CD14-positive monocyte (primary cell): Measurements from ENCODE around the gene SPG11. TPM values are rescaled to one million over a fixed set of nuclear protein-coding genes. Genes with fewer than 3 reads are reported as not detected.

Experiments
- DNase-seq, 3 donors: peaks; one replicate each; pipeline ENCODE4 v3.0.0-alpha.2; 2011 to 2022
- H2AFZ ChIP-seq: 2 replicates; pipeline ENCODE4 v1.6.0; 2012; ENCODE audit warnings: mild to moderate bottlenecking, low read depth, low read length, inconsistent platforms; ENCODE audit not compliant: insufficient read depth, poor library complexity, severe bottlenecking
- H3K27ac ChIP-seq, 2 donors: 1 replicate in 1 of 2; 2 replicates in 1 of 2; pipeline ENCODE4 v1.5.1; 2012 to 2013; ENCODE audit warnings: low read length in 2 of 2, control low read depth in 1 of 2, inconsistent platforms in 1 of 2, low read depth in 1 of 2, mild to moderate bottlenecking in 1 of 2
- H3K27me3 ChIP-seq, 2 donors: one replicate each; pipeline versions ENCODE4 v1.6.0 to v1.6.1; 2011 to 2013; ENCODE audit warnings: low read length in 2 of 2; ENCODE audit not compliant: control insufficient read depth in 2 of 2, insufficient read depth in 2 of 2
- H3K36me3 ChIP-seq, 2 donors: replicated peaks in 1 of 2; 1 replicate in 1 of 2; 2 replicates in 1 of 2; pipeline versions ENCODE4 v1.5.1 to v1.6.1; 2012 to 2013; ENCODE audit warnings: low read length in 2 of 2, control low read depth in 1 of 2, inconsistent platforms in 1 of 2, mild to moderate bottlenecking in 1 of 2; ENCODE audit not compliant: insufficient read depth in 2 of 2, control insufficient read depth in 1 of 2
- H3K4me1 ChIP-seq, 2 donors: 1 replicate in 1 of 2; 2 replicates in 1 of 2; pipeline versions ENCODE4 v1.5.1 to v1.6.1; 2012 to 2013; ENCODE audit warnings: low read length in 2 of 2, control low read depth in 1 of 2, inconsistent platforms in 1 of 2, mild to moderate bottlenecking in 1 of 2, moderate library complexity in 1 of 2; ENCODE audit not compliant: insufficient read depth in 2 of 2, control insufficient read depth in 1 of 2
- H3K4me2 ChIP-seq: replicated peaks from 2 replicates; pipeline ENCODE3; 2012; ENCODE audit warnings: low read length, moderate library complexity, mild to moderate bottlenecking; ENCODE audit not compliant: poor library complexity, severe bottlenecking; ENCODE audit errors: extremely low read depth
- H3K4me3 ChIP-seq, 3 experiments: fragments of 200-600 bp in 1 of 3; sonication (generic) in 1 of 3; replicated peaks in 1 of 3; 1 replicate in 2 of 3; 2 replicates in 1 of 3; pipeline ENCODE4 v1.5.1; 2011 to 2013; ENCODE audit warnings: low read length in 3 of 3, mild to moderate bottlenecking in 3 of 3, control low read depth in 2 of 3, low read depth in 2 of 3, inconsistent platforms in 1 of 3, moderate library complexity in 1 of 3
- H3K79me2 ChIP-seq: 2 replicates; pipeline ENCODE4 v1.6.0; 2012; ENCODE audit warnings: mild to moderate bottlenecking, control low read depth, inconsistent platforms, low read length, moderate library complexity; ENCODE audit not compliant: insufficient read depth
- H3K9ac ChIP-seq: 2 replicates; pipeline ENCODE4 v1.6.0; 2017; ENCODE audit warnings: low read length, mild to moderate bottlenecking; ENCODE audit not compliant: insufficient read depth, poor library complexity, severe bottlenecking
- H3K9me3 ChIP-seq, 2 donors: replicated peaks in 1 of 2; 1 replicate in 1 of 2; 2 replicates in 1 of 2; pipeline versions ENCODE4 v1.5.1 to v1.6.1; 2012 to 2013; ENCODE audit warnings: low read length in 2 of 2, control low read depth in 1 of 2; ENCODE audit not compliant: control insufficient read depth in 1 of 2, insufficient read depth in 1 of 2
- H4K20me1 ChIP-seq: 2 replicates; pipeline ENCODE4 v1.6.0; 2012; ENCODE audit warnings: mild to moderate bottlenecking, low read length, control low read depth, moderate library complexity; ENCODE audit not compliant: insufficient read depth
- H3K27ac Mint-ChIP-seq, 7 donors: one replicate each; pipeline ENCODE4 v1.8.0; 2020; ENCODE audit warnings: mild to moderate bottlenecking in 7 of 7, mixed read lengths in 7 of 7, moderate library complexity in 6 of 7, inconsistent platforms in 2 of 7
- H3K27me3 Mint-ChIP-seq, 3 donors: one replicate each; pipeline ENCODE4 v1.8.0; 2021 to 2022; ENCODE audit warnings: low read depth in 3 of 3, mild to moderate bottlenecking in 3 of 3, mixed read lengths in 3 of 3, moderate library complexity in 3 of 3, inconsistent platforms in 1 of 3
- H3K36me3 Mint-ChIP-seq, 2 donors: one replicate each; pipeline ENCODE4 v1.8.0; 2020; ENCODE audit warnings: mixed read lengths in 2 of 2, inconsistent platforms in 1 of 2, mild to moderate bottlenecking in 1 of 2
- H3K4me1 Mint-ChIP-seq: one replicate; pipeline ENCODE4 v1.8.0; 2020; ENCODE audit warnings: mild to moderate bottlenecking, mixed read lengths
- H3K4me3 Mint-ChIP-seq, 2 donors: one replicate each; pipeline ENCODE4 v1.8.0; 2020; ENCODE audit warnings: mild to moderate bottlenecking in 2 of 2, mixed read lengths in 2 of 2, moderate library complexity in 1 of 2
- H3K9me3 Mint-ChIP-seq, 7 donors: one replicate each; pipeline ENCODE4 v1.8.0; 2020 to 2022; ENCODE audit warnings: mixed read lengths in 7 of 7, mild to moderate bottlenecking in 6 of 7, moderate library complexity in 6 of 7, inconsistent platforms in 2 of 7
- WGBS: methylation state at CpG from one replicate; pipeline ENCODE4 v1.1.5; 2013; ENCODE audit warnings: missing lambda C conversion rate; ENCODE audit not compliant: insufficient coverage; 5-methylcytosine and 5-hydroxymethylcytosine counted together
- intact Hi-C, 2 donors: fragments of 100-400 bp; cut with micrococcal nuclease; formaldehyde crosslinking; loops; one replicate each; pipeline versions ENCODE4 v1.15.0 to v1.15.1; 2023
- polyA plus RNA-seq, 3 donors: library from polyadenylated mRNA; depleted of rRNA in 1 of 3; unstranded in 2 of 3; stranded (reverse) in 1 of 3; fragments of 300-500 nt in 2 of 3; fragments of >200 nt in 1 of 3; fragmentation: Illumina TruSeq in 2 of 3; gene quantifications; 1 replicate in 2 of 3; 2 replicates in 1 of 3; pipeline ENCODE4 v1.2.3, GENCODE V29; 2012 to 2021
- TF ChIP-seq, protein P1 (sequence below): fragments of 200-600 bp; IDR thresholded peaks from one replicate; pipeline ENCODE4 v1.8.0; 2022; ENCODE audit warnings: antibody characterized with exemption, mild to moderate bottlenecking

The SPG11 gene
- polyA plus RNA-seq, 3 donors: 26.4 to 140 (median 50.4) TPM

- Mint-ChIP-seq H3K4me3 (peak overlapping the region; percentile 85 to 93), H3K4me1 (peaks cover 24% of the 10 kb centered on the region), H3K36me3 (peaks cover 12 to 23% of the 10 kb centered on the region in 2 donors), H3K9me3 (peaks cover 0 to 3% (median 0%) of the 10 kb centered on the region in 7 donors), H3K27me3 (no peaks in the 10 kb centered on the region), H3K27ac (peak overlapping the region; percentile 92 to 98 (median 96))
- Histone ChIP-seq H3K9me3 (no peaks in the 10 kb centered on the region), H3K9ac (peak overlapping the region; percentile 90), H3K4me3 (peak overlapping the region; percentile 86 to 95 (median 90)), H2AFZ (peak overlapping the region; percentile 93), H3K4me1 (peaks cover 12 to 27% of the 10 kb centered on the region in 2 donors), H4K20me1 (peaks cover 6% of the 10 kb centered on the region), H3K4me2 (peak overlapping the region; percentile 93), H3K27me3 (no peaks in the 10 kb centered on the region), H3K36me3 (peaks cover 5 to 6% of the 10 kb centered on the region in 2 donors), H3K79me2 (peaks cover 43% of the 10 kb centered on the region), H3K27ac (peak overlapping the region; percentile 94 to 96)
- WGBS: 47% methylated on average over 21 of the region's 36 CpGs
- intact Hi-C loops: loop anchor here (5.0 to 10.0 kb wide), 4 partner anchors 108 to 251 kb away; partner anchors contain the start of genes CTDSPL2 (in 1 of the 2), GOLM2 (in 1 of the 2) and SPG11 (in 1 of the 2)
- no peak for DNase-seq
- TF ChIP-seq, protein P1, sequence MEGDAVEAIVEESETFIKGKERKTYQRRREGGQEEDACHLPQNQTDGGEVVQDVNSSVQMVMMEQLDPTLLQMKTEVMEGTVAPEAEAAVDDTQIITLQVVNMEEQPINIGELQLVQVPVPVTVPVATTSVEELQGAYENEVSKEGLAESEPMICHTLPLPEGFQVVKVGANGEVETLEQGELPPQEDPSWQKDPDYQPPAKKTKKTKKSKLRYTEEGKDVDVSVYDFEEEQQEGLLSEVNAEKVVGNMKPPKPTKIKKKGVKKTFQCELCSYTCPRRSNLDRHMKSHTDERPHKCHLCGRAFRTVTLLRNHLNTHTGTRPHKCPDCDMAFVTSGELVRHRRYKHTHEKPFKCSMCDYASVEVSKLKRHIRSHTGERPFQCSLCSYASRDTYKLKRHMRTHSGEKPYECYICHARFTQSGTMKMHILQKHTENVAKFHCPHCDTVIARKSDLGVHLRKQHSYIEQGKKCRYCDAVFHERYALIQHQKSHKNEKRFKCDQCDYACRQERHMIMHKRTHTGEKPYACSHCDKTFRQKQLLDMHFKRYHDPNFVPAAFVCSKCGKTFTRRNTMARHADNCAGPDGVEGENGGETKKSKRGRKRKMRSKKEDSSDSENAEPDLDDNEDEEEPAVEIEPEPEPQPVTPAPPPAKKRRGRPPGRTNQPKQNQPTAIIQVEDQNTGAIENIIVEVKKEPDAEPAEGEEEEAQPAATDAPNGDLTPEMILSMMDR: no peak
Measured at GRCh38 chr15:44535523-44536301, 127.8 kb downstream of the SPG11 start.

GRCh38 chr15:44535092-44535491 is 128.4 kb downstream of the SPG11 start:
- Histone ChIP-seq H3K27ac (no peak overlapping the region), H3K36me3 (peaks cover 0 to 2% of the 10 kb centered on the region in 2 donors), H3K9me3 (no peaks in the 10 kb centered on the region), H3K9ac (no peak overlapping the region), H3K79me2 (peaks cover 37% of the 10 kb centered on the region), H3K4me3 (no peak overlapping the region), H3K4me1 (peaks cover 12 to 27% of the 10 kb centered on the region in 2 donors), H3K27me3 (no peaks in the 10 kb centered on the region), H2AFZ (no peak overlapping the region), H3K4me2 (no peak overlapping the region), H4K20me1 (no peaks in the 10 kb centered on the region)
- TF ChIP-seq, protein P1: no peak
- Mint-ChIP-seq H3K27me3 (peaks cover 0 to 2% (median 0%) of the 10 kb centered on the region in 3 donors), H3K36me3 (peaks cover 6 to 17% of the 10 kb centered on the region in 2 donors), H3K4me3 (peak overlapping the region in 1 of 2 donors; percentile 43), H3K9me3 (peaks cover 0 to 3% (median 0%) of the 10 kb centered on the region in 7 donors), H3K27ac (peak overlapping the region in 3 of 7 donors; percentile 66 to 73 (median 70)), H3K4me1 (peaks cover 21% of the 10 kb centered on the region)
- intact Hi-C loops: loop anchor here (5.0 to 10.0 kb wide), 4 partner anchors 108 to 250 kb away; partner anchors contain the start of genes CTDSPL2 (in 1 of the 2), GOLM2 (in 1 of the 2) and SPG11 (in 1 of the 2)
- 100% methylated on average over 1 of the region's 8 CpGs for WGBS
- DNase-seq: no peak
